SU-DHL-6 (cell line): ENCODE data around the gene AGAP5.

Experiments used
- H2AFZ ChIP-seq: fragments of 200-600 bp; sonication (generic); 2 replicates; pipeline ENCODE4 v1.6.1; 2014; ENCODE audit warnings: low read depth, mild to moderate bottlenecking, moderate library complexity, mixed read lengths, antibody characterized with exemption, low read length; ENCODE audit not compliant: severe bottlenecking
- H3F3A ChIP-seq: fragments of 200-600 bp; shearing (Covaris generic); 2 replicates; pipeline ENCODE4 v1.6.0; 2016; ENCODE audit warnings: antibody characterized with exemption, mild to moderate bottlenecking; ENCODE audit not compliant: insufficient read depth
- H3K27ac ChIP-seq: fragments of 200-600 bp; sonication (generic); 2 replicates; pipeline ENCODE4 v1.5.1; 2016; ENCODE audit warnings: low read depth, mild to moderate bottlenecking, low read length, moderate library complexity, mixed read lengths
- H3K27me3 ChIP-seq: fragments of 200-600 bp; sonication (generic), shearing (Covaris generic); 2 replicates; pipeline ENCODE4 v1.6.0; 2014; ENCODE audit warnings: mild to moderate bottlenecking, low read length
- H3K36me3 ChIP-seq: fragments of 200-600 bp; sonication (generic); 2 replicates; pipeline ENCODE4 v1.6.1; 2014; ENCODE audit warnings: mild to moderate bottlenecking, low read length, mixed read lengths
- H3K4me2 ChIP-seq: fragments of 300-600, 200-600 bp; shearing (Covaris generic), sonication (generic); 2 replicates; pipeline ENCODE4 v1.6.0; 2014; ENCODE audit warnings: low read length, low read depth, mild to moderate bottlenecking; ENCODE audit not compliant: poor library complexity, severe bottlenecking
- H3K4me3 ChIP-seq: fragments of 200-600 bp; sonication (generic); 2 replicates; pipeline ENCODE4 v1.5.1; 2014; ENCODE audit warnings: antibody characterized with exemption, low read length, mild to moderate bottlenecking, mixed read lengths; ENCODE audit not compliant: insufficient read depth, poor library complexity, severe bottlenecking
- H3K79me2 ChIP-seq: fragments of 200-600 bp; sonication (generic); 2 replicates; pipeline ENCODE4 v1.6.1; 2014; ENCODE audit warnings: mild to moderate bottlenecking, low read length, moderate library complexity; ENCODE audit not compliant: insufficient read depth
- H3K9ac ChIP-seq: fragments of 200-600 bp; sonication (generic); 2 replicates; pipeline ENCODE4 v1.7.0; 2014; ENCODE audit warnings: mild to moderate bottlenecking, low read length
- H3K9me2 ChIP-seq: fragments of 200-600 bp; sonication (generic); replicated peaks from 2 replicates; pipeline ENCODE4 v1.6.1; 2014; ENCODE audit warnings: low read length; ENCODE audit not compliant: insufficient read depth
- H3K9me3 ChIP-seq: fragments of 200-600 bp; sonication (generic); 2 replicates; pipeline ENCODE4 v1.6.1; 2014; ENCODE audit warnings: low read length, mixed read lengths; ENCODE audit not compliant: insufficient read depth
- H4K20me1 ChIP-seq: fragments of 200-600 bp; sonication (generic); 2 replicates; pipeline ENCODE4 v1.6.1; 2014; ENCODE audit warnings: low read depth, mild to moderate bottlenecking, antibody characterized with exemption, low read length, moderate library complexity, mixed read lengths
- CTCF ChIP-seq: fragments of 200-600 bp; sonication (generic); IDR thresholded peaks from one replicate; pipeline ENCODE4 v1.5.1; 2017; ENCODE audit warnings: antibody characterized with exemption, mild to moderate bottlenecking, low read length, moderate library complexity; ENCODE audit not compliant: insufficient read depth, poor library complexity, severe bottlenecking
- EZH2phosphoT487 ChIP-seq: fragments of 200-600 bp; sonication (generic), shearing (Covaris generic); conservative IDR thresholded peaks from 2 replicates; pipeline ENCODE4 v1.6.1; 2018; ENCODE audit warnings: mild to moderate bottlenecking, antibody characterized with exemption, low read length, moderate library complexity, mixed read lengths

Gene AGAP5

GRCh38 chr10:73646598-73647041, 51.3 kb downstream of the AGAP5 start:
- Histone ChIP-seq H3K27ac (no peak overlapping the region), H3K79me2 (no peaks in the 10 kb centered on the region), H2AFZ (no peak overlapping the region), H4K20me1 (no peaks in the 10 kb centered on the region), H3K9me3 (no peaks in the 10 kb centered on the region), H3K4me2 (no peak overlapping the region), H3K27me3 (no peaks in the 10 kb centered on the region), H3K4me3 (no peak overlapping the region), H3K36me3 (no peaks in the 10 kb centered on the region), H3K9ac (no peak overlapping the region), H3K9me2 (no peaks in the 10 kb centered on the region), H3F3A (no peaks in the 10 kb centered on the region)
- TF ChIP-seq EZH2phosphoT487 (no peak), CTCF (no peak)

- H3K27me3 ChIP-seq: no peaks in the 10 kb centered on the region
- H3K4me2 ChIP-seq: no peak overlapping the region
Measured at GRCh38 chr10:73645251-73645650, 52.7 kb downstream of the AGAP5 start.

GRCh38 chr10:73644767-73645166, 53.1 kb downstream of the AGAP5 start:
- H3K9me2 ChIP-seq: no peaks in the 10 kb centered on the region
- no peaks in the 10 kb centered on the region for H3K9me3 ChIP-seq
- no peak overlapping the region for H3K4me2 ChIP-seq
- no peak for TF ChIP-seq EZH2phosphoT487
- TF ChIP-seq CTCF: no peak
- H3F3A ChIP-seq: no peaks in the 10 kb centered on the region
- H3K27ac ChIP-seq: no peak overlapping the region
- H3K36me3 ChIP-seq: no peaks in the 10 kb centered on the region
- H3K79me2 ChIP-seq: no peaks in the 10 kb centered on the region
- H2AFZ ChIP-seq: no peak overlapping the region
- H3K4me3 ChIP-seq: no peak overlapping the region
- H3K27me3 ChIP-seq: no peaks in the 10 kb centered on the region
- no peaks in the 10 kb centered on the region for H4K20me1 ChIP-seq
- no peak overlapping the region for H3K9ac ChIP-seq

More at GRCh38 chr10:73645251-73645650, 52.7 kb downstream of the AGAP5 start:
- Histone ChIP-seq H3F3A (no peaks in the 10 kb centered on the region), H3K4me3 (no peak overlapping the region), H3K9ac (no peak overlapping the region), H3K9me2 (no peaks in the 10 kb centered on the region), H4K20me1 (no peaks in the 10 kb centered on the region), H3K36me3 (no peaks in the 10 kb centered on the region), H3K79me2 (no peaks in the 10 kb centered on the region), H2AFZ (no peak overlapping the region), H3K9me3 (no peaks in the 10 kb centered on the region), H3K27ac (no peak overlapping the region)
- TF ChIP-seq CTCF: no peak
- TF ChIP-seq EZH2phosphoT487: no peak
